ENCODE results near the gene NCOA5.

DNA sequence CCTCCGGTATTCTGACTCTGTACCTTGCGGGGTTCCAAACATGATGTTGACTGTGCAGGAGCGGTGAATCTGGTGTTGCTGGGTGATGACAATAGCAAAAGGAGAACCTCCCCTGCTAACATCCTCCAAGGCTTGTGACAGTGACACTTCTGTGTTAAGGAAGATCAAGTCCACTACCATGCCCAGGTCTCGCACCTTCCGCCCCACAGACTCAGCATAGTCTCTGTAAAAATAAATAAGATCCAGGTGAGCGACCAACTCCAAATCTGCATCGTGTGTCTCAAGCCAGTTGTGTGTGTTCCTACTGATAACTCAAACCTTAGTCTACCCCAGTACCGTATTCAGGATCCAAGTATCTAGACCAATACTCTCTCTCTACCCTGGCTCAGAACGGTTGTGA lies 24.8 kb downstream of the NCOA5 start:
- TF ChIP-seq, protein P1, sequence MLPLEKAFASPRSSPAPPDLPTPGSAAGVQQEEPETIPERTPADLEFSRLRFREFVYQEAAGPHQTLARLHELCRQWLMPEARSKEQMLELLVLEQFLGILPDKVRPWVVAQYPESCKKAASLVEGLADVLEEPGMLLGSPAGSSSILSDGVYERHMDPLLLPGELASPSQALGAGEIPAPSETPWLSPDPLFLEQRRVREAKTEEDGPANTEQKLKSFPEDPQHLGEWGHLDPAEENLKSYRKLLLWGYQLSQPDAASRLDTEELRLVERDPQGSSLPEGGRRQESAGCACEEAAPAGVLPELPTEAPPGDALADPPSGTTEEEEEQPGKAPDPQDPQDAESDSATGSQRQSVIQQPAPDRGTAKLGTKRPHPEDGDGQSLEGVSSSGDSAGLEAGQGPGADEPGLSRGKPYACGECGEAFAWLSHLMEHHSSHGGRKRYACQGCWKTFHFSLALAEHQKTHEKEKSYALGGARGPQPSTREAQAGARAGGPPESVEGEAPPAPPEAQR (CRISPR knock-in tag; IDR thresholded peaks at IDR 0.05) = no peak
- TF ChIP-seq, protein P2, sequence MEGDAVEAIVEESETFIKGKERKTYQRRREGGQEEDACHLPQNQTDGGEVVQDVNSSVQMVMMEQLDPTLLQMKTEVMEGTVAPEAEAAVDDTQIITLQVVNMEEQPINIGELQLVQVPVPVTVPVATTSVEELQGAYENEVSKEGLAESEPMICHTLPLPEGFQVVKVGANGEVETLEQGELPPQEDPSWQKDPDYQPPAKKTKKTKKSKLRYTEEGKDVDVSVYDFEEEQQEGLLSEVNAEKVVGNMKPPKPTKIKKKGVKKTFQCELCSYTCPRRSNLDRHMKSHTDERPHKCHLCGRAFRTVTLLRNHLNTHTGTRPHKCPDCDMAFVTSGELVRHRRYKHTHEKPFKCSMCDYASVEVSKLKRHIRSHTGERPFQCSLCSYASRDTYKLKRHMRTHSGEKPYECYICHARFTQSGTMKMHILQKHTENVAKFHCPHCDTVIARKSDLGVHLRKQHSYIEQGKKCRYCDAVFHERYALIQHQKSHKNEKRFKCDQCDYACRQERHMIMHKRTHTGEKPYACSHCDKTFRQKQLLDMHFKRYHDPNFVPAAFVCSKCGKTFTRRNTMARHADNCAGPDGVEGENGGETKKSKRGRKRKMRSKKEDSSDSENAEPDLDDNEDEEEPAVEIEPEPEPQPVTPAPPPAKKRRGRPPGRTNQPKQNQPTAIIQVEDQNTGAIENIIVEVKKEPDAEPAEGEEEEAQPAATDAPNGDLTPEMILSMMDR (IDR thresholded peaks at IDR 0.05) = no peak
- TF ChIP-seq, protein P3, sequence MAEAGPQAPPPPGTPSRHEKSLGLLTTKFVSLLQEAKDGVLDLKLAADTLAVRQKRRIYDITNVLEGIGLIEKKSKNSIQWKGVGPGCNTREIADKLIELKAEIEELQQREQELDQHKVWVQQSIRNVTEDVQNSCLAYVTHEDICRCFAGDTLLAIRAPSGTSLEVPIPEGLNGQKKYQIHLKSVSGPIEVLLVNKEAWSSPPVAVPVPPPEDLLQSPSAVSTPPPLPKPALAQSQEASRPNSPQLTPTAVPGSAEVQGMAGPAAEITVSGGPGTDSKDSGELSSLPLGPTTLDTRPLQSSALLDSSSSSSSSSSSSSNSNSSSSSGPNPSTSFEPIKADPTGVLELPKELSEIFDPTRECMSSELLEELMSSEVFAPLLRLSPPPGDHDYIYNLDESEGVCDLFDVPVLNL (CRISPR knock-in tag; IDR thresholded peaks at IDR 0.05; ENCODE audit: borderline replicate concordance, low read depth) = no peak
- TF ChIP-seq ESRRA (CRISPR knock-in tag; IDR thresholded peaks at IDR 0.05; ENCODE audit: borderline replicate concordance) = no peak
- TF ChIP-seq, protein P4, sequence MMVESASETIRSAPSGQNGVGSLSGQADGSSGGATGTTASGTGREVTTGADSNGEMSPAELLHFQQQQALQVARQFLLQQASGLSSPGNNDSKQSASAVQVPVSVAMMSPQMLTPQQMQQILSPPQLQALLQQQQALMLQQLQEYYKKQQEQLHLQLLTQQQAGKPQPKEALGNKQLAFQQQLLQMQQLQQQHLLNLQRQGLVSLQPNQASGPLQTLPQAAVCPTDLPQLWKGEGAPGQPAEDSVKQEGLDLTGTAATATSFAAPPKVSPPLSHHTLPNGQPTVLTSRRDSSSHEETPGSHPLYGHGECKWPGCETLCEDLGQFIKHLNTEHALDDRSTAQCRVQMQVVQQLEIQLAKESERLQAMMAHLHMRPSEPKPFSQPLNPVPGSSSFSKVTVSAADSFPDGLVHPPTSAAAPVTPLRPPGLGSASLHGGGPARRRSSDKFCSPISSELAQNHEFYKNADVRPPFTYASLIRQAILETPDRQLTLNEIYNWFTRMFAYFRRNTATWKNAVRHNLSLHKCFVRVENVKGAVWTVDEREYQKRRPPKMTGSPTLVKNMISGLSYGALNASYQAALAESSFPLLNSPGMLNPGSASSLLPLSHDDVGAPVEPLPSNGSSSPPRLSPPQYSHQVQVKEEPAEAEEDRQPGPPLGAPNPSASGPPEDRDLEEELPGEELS (CRISPR knock-in tag; IDR thresholded peaks at IDR 0.05) = no peak
- TF ChIP-seq, protein P5, sequence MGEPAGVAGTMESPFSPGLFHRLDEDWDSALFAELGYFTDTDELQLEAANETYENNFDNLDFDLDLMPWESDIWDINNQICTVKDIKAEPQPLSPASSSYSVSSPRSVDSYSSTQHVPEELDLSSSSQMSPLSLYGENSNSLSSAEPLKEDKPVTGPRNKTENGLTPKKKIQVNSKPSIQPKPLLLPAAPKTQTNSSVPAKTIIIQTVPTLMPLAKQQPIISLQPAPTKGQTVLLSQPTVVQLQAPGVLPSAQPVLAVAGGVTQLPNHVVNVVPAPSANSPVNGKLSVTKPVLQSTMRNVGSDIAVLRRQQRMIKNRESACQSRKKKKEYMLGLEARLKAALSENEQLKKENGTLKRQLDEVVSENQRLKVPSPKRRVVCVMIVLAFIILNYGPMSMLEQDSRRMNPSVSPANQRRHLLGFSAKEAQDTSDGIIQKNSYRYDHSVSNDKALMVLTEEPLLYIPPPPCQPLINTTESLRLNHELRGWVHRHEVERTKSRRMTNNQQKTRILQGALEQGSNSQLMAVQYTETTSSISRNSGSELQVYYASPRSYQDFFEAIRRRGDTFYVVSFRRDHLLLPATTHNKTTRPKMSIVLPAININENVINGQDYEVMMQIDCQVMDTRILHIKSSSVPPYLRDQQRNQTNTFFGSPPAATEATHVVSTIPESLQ (CRISPR knock-in tag; IDR thresholded peaks at IDR 0.05) = no peak
- TF ChIP-seq, protein P6, sequence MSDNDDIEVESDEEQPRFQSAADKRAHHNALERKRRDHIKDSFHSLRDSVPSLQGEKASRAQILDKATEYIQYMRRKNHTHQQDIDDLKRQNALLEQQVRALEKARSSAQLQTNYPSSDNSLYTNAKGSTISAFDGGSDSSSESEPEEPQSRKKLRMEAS (CRISPR knock-in tag; IDR thresholded peaks at IDR 0.05) = no peak
- TF ChIP-seq JUN (CRISPR knock-in tag; IDR thresholded peaks at IDR 0.05) = no peak
